ENCODE results near the gene MACROH2A1.

DNA sequence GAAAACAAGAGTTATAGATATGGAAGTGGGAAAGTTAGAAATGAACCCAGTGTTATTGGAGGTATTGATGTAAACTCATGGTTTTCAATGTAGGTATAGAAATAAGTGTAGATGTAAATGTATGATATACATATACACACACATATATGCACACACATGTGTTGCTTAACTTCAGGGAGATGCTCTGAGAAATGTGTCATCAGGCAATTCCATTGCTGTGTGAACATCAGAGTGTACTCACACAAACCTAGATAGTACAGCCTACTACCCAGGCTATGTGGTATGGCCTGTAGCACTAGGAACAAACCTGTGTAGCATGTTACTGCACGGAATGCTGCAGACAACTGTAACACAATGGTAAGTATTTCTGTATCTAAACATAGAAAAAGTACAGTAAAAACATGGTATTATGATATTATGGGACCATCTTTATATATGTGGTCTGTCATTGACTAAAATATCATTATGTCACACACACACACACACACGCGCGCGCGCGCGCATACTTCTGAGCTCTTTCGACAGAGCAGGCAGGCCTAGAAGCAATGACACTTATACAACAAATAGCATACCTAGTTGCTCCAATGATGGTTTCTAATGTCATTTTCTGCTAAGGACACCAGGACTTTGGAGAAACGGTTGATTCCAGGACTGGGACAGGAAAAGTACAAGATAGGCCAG, 86.6 kb downstream of the MACROH2A1 start:
- TF ChIP-seq, protein P1, sequence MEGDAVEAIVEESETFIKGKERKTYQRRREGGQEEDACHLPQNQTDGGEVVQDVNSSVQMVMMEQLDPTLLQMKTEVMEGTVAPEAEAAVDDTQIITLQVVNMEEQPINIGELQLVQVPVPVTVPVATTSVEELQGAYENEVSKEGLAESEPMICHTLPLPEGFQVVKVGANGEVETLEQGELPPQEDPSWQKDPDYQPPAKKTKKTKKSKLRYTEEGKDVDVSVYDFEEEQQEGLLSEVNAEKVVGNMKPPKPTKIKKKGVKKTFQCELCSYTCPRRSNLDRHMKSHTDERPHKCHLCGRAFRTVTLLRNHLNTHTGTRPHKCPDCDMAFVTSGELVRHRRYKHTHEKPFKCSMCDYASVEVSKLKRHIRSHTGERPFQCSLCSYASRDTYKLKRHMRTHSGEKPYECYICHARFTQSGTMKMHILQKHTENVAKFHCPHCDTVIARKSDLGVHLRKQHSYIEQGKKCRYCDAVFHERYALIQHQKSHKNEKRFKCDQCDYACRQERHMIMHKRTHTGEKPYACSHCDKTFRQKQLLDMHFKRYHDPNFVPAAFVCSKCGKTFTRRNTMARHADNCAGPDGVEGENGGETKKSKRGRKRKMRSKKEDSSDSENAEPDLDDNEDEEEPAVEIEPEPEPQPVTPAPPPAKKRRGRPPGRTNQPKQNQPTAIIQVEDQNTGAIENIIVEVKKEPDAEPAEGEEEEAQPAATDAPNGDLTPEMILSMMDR (IDR thresholded peaks at IDR 0.05) = no peak
- TF ChIP-seq POLR2A (IDR thresholded peaks at IDR 0.05) (no peak), EP300 (IDR thresholded peaks at IDR 0.05) (no peak), POLR2AphosphoS5 (IDR thresholded peaks at IDR 0.05) (no peak)
